GM23248 (cell line): ENCODE data around the gene JPH2.

ENCODE experiments used
- EZH2 ChIP-seq: fragments of 200-600 bp; sonication (generic); IDR thresholded peaks from 2 replicates; pipeline ENCODE4 v1.6.1; 2018; ENCODE audit warnings: antibody characterized with exemption, mild to moderate bottlenecking; ENCODE audit not compliant: insufficient read depth, poor library complexity, severe bottlenecking
- EZH2phosphoT487 ChIP-seq: fragments of 200-600 bp; sonication (generic); IDR thresholded peaks from 2 replicates; pipeline ENCODE4 v1.6.1; 2018; ENCODE audit warnings: antibody characterized with exemption, moderate library complexity, mild to moderate bottlenecking, low read depth; ENCODE audit not compliant: insufficient read depth

- no peak for TF ChIP-seq EZH2
- no peak for TF ChIP-seq EZH2phosphoT487
Observed at GRCh38 chr20:44188752-44189151, 1.8 kb upstream of the JPH2 start.
